Stimulated activated naive CD8-positive, alpha-beta T cell treated with anti-CD3 and anti-CD28 coated beads, Interleukin-15, amount 100 ng/mL, for 72 hours (primary cell): ENCODE measurements around the gene ARSB.
"Not testable (repeated sequence)": the region's sequence is repeated elsewhere in the genome, so short reads cannot be mapped to it uniquely, and the experiment has no call there.

ENCODE experiments used
- ATAC-seq: fragments of 150-1000 bp; cut with Tn5 transposase; 2 replicates; pipeline ENCODE4 v1.10.0; 2021; ENCODE audit warnings: mild to moderate bottlenecking, moderate library complexity
- DNase-seq, 2 donors: peaks; one replicate each; pipeline ENCODE4 v3.0.0; 2021 to 2022
- H3K27ac Mint-ChIP-seq, 2 donors: one replicate each; pipeline ENCODE4 v1.8.0; 2022; ENCODE audit warnings: mild to moderate bottlenecking in 2 of 2, mixed read lengths in 2 of 2, moderate library complexity in 2 of 2
- H3K27me3 Mint-ChIP-seq: one replicate; pipeline ENCODE4 v1.8.0; 2022; ENCODE audit warnings: mixed read lengths
- H3K4me1 Mint-ChIP-seq: one replicate; pipeline ENCODE4 v1.8.0; 2022; ENCODE audit warnings: mild to moderate bottlenecking, mixed read lengths
- H3K4me3 Mint-ChIP-seq, 2 donors: one replicate each; pipeline ENCODE4 v1.8.0; 2022; ENCODE audit warnings: mild to moderate bottlenecking in 2 of 2, mixed read lengths in 2 of 2, moderate library complexity in 1 of 2
- H3K9me3 Mint-ChIP-seq, 2 donors: one replicate each; pipeline ENCODE4 v1.8.0; 2022; ENCODE audit warnings: mixed read lengths in 2 of 2

Gene ARSB

GRCh38 chr5:78782728-78783127, 202.4 kb downstream of the ARSB start:
- Mint-ChIP-seq H3K4me1 (no peaks in the 10 kb centered on the region), H3K9me3 (peaks cover 0 to 9% of the 10 kb centered on the region in 2 donors), H3K27me3 (no peaks in the 10 kb centered on the region), H3K4me3 (no peak overlapping the region), H3K27ac (no peak overlapping the region)
- DNase-seq = no peak
- ATAC-seq = no peak

GRCh38 chr5:78781611-78782286, 203.4 kb downstream of the ARSB start:
- no peak for DNase-seq
- no peak overlapping the region for H3K4me3 Mint-ChIP-seq
- no peak overlapping the region for H3K27ac Mint-ChIP-seq
- ATAC-seq = no peak
- peaks cover 0 to 9% of the 10 kb centered on the region in 2 donors for H3K9me3 Mint-ChIP-seq
- H3K27me3 Mint-ChIP-seq = no peaks in the 10 kb centered on the region
- H3K4me1 Mint-ChIP-seq = peaks cover under 1% of the 10 kb centered on the region

DNA sequence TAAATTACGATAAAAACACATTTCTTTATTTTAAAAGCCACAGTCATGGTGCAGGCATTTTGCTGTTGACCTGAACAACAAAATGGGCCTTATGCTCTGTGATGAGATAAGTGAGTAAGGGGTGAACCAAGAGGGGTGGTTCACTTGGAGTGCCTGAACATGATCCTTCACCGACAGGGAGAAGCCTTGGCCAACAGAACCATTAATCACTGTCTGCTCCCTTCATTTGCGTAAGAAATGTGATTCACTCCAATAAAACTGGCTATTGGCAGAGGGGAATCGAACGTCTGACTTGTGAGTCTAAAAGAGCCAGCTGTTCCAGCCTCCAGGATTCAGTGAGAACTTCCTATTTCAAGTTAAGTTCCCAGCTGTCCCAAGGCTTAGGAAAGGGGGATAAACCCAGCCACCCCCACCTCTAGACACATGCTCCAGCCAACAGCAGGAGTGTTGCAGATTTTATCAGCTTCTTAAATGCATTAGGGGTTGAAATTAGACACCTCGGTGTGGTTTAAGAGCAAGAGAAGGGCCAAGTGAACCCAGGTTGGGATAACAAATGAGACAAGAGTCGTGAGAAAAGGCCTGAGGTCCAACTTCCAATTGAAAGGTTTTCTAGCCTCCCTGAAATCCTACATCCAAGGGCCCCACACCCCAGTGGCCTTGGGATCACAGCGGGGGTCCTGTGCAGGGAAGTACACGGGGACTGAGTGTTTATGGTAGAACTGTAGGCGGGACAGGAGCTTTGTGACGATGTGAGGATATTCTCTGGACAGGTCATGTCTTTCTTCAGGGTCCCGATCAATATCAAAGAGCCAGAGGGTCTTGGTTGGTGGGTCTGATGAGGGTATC, 205.1 kb downstream of the ARSB start:
- no peak overlapping the region for H3K4me3 Mint-ChIP-seq
- ATAC-seq (no peak), DNase-seq (no peak)
- H3K4me1 Mint-ChIP-seq = peaks cover 5% of the 10 kb centered on the region
- no peaks in the 10 kb centered on the region for H3K27me3 Mint-ChIP-seq
- H3K9me3 Mint-ChIP-seq = no peaks in the 10 kb centered on the region
- H3K27ac Mint-ChIP-seq = peak overlapping the region in 1 of 2 donors; percentile 44

- DNase-seq = no peak
- Mint-ChIP-seq H3K4me3 (no peak overlapping the region), H3K4me1 (peaks cover 5% of the 10 kb centered on the region), H3K9me3 (no peaks in the 10 kb centered on the region), H3K27me3 (no peaks in the 10 kb centered on the region), H3K27ac (no peak overlapping the region)
- no peak for ATAC-seq
Measured at GRCh38 chr5:78779262-78779661, 205.8 kb downstream of the ARSB start.

DNA sequence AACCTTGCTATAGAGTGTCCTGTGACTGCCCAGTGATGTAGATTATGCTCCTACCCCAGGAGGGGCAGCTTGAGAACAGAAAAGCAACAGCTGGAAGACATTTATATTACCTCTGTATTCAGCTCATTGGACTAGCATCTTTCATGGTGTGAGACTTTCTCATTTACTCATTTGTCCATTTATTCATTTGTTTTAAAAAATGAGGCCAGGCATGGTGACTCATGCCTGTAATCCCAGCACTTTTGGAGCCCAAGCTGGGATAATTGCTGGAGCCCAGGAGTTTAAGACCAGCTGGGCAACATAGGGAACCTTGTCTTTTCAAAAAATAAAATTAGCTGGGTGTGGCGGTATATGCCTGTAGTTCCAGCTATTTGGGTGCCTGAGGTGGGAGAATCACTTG, 206.6 kb downstream of the ARSB start:
- DNase-seq (no peak), ATAC-seq (no peak)
- Mint-ChIP-seq H3K4me3 (no peak overlapping the region), H3K4me1 (peaks cover 5% of the 10 kb centered on the region), H3K27me3 (no peaks in the 10 kb centered on the region), H3K9me3 (no peaks in the 10 kb centered on the region), H3K27ac (no peak overlapping the region)

DNA sequence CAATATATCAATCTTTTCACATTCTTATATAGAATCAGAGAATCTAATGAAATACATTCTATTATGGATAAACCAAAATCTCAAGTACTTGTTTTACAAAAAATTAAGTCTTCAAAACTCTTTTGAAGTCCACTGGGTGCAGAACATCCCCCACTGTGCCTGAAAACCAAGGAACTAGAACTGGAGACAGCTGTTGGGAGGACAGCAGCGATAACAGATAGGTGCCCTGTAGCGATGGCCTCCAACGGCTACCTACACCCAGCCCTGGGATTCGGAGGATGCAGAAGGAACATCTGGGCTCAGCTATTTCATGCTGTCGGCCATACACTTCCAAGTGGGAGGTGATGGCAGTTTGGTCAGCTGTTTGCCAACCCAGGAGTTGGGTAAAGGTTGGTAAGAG, 207.2 kb downstream of the ARSB start:
- no peaks in the 10 kb centered on the region for H3K27me3 Mint-ChIP-seq
- no peak overlapping the region for H3K27ac Mint-ChIP-seq
- no peak overlapping the region for H3K4me3 Mint-ChIP-seq
- DNase-seq (no peak), ATAC-seq (no peak)
- no peaks in the 10 kb centered on the region for H3K9me3 Mint-ChIP-seq
- peaks cover 5% of the 10 kb centered on the region for H3K4me1 Mint-ChIP-seq

DNA sequence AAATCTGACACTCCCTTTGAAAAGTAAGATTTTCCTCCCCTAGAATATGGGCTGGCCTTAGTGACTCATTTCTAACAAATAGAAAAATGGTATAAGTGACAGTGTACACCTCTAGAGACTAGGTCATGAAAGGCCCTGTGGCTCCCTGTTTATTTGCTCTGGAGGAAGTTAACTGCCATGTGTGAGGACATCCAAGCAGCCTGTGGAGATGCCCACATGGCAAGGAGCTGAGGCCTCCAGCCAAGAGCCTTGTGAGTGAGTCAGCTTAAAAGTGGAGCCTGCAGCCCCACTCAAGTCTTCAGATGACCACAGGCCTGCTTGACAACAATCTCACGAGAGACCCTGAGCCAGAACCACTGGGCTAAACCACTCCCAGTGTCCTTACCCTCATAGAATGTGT, 208.5 kb downstream of the ARSB start:
- Mint-ChIP-seq H3K4me1 (peaks cover 5% of the 10 kb centered on the region), H3K27me3 (no peaks in the 10 kb centered on the region), H3K9me3 (no peaks in the 10 kb centered on the region), H3K27ac (no peak overlapping the region), H3K4me3 (no peak overlapping the region)
- DNase-seq = no peak
- ATAC-seq = peak; percentile 49

DNA sequence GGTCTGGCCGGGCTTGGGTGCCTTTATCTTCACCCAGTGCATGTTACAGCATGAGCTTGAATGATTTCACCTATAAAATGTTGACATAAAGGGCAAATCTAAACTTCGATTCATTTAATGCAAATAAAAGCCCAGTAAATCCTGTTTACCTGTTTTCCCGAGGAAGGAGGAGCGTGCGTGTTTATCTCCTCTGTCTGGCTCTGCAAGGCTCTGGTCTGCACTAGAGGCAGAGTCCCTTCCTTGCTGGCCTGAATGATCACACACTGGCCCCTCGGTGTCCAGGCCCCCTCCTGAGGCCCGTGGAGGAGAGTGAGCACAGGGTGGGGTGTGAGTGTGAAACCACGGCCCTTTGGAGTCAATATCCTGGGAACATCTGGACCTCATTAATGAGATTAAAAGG, 211.5 kb downstream of the ARSB start:
- peaks cover 5% of the 10 kb centered on the region for H3K4me1 Mint-ChIP-seq
- no peak overlapping the region for H3K27ac Mint-ChIP-seq
- DNase-seq = no peak
- no peaks in the 10 kb centered on the region for H3K9me3 Mint-ChIP-seq
- H3K4me3 Mint-ChIP-seq = no peak overlapping the region
- no peak for ATAC-seq
- H3K27me3 Mint-ChIP-seq = no peaks in the 10 kb centered on the region

GRCh38 chr5:78771260-78772205, 213.6 kb downstream of the ARSB start:
- peak overlapping the region; percentile 1 to 8 for H3K27ac Mint-ChIP-seq
- DNase-seq (no peak), ATAC-seq (peak; percentile 55)
- no peaks in the 10 kb centered on the region for H3K27me3 Mint-ChIP-seq
- H3K9me3 Mint-ChIP-seq = no peaks in the 10 kb centered on the region
- no peak overlapping the region for H3K4me3 Mint-ChIP-seq
- peaks cover 2% of the 10 kb centered on the region for H3K4me1 Mint-ChIP-seq

- Mint-ChIP-seq H3K27me3 (no peaks in the 10 kb centered on the region), H3K4me3 (no peak overlapping the region), H3K9me3 (no peaks in the 10 kb centered on the region), H3K4me1 (no peaks in the 10 kb centered on the region), H3K27ac (no peak overlapping the region)
- no peak for DNase-seq
- ATAC-seq = no peak
Measured at GRCh38 chr5:78768781-78769380, 216.2 kb downstream of the ARSB start.

DNA sequence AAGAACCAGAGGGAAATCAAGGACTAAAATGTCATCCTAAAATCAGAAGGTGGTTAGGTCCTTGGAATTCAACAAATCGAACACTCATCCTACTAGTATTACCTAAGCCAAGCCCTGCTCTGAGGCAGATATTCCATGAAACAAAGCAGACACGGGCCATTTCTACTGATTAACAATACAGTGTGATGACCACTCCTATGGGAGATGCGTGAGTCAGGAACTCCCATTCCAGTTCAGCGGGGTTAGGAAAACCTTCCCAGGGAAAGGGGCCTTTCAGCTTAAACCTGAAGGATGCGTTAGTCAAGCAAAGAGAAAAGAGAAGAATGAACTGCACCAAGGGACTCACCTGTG, 218.7 kb downstream of the ARSB start:
- no peaks in the 10 kb centered on the region for H3K4me1 Mint-ChIP-seq

GRCh38 chr5:78765756-78766411, 219.2 kb downstream of the ARSB start:
- Mint-ChIP-seq H3K27ac (no peak overlapping the region), H3K4me3 (no peak overlapping the region), H3K9me3 (no peaks in the 10 kb centered on the region), H3K4me1 (no peaks in the 10 kb centered on the region), H3K27me3 (no peaks in the 10 kb centered on the region)
- DNase-seq (no peak), ATAC-seq (no peak)

More for the DNA sequence above, 218.7 kb downstream of the ARSB start:
- Mint-ChIP-seq H3K27ac (no peak overlapping the region), H3K4me3 (no peak overlapping the region), H3K9me3 (no peaks in the 10 kb centered on the region), H3K27me3 (no peaks in the 10 kb centered on the region)
- DNase-seq = no peak
- no peak for ATAC-seq

DNA sequence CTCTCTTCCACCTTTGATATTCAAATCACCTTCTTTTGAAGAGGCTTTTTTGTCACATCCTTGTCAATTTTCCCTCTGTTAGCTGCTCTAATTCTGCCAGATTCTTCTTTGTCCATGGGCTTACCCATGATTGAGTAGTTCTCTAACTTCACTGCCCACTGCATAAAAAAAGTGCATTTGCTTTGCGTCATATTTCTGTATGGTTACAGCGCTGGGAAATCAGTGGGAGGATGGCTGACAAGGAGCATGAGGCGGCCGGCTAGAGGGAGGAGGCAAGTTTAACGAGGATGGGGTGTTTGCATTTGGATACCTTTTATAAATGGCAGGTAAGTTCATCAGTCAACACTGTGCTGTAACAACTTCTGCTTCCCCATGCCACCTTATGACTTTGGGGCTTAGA, 220.0 kb downstream of the ARSB start:
- no peaks in the 10 kb centered on the region for H3K27me3 Mint-ChIP-seq
- peaks cover 0 to 4% of the 10 kb centered on the region in 2 donors for H3K9me3 Mint-ChIP-seq
- no peak for DNase-seq
- H3K27ac Mint-ChIP-seq = no peak overlapping the region
- no peak for ATAC-seq
- no peak overlapping the region for H3K4me3 Mint-ChIP-seq
- H3K4me1 Mint-ChIP-seq = no peaks in the 10 kb centered on the region

GRCh38 chr5:78763659-78764189, 221.4 kb downstream of the ARSB start:
- H3K4me3 Mint-ChIP-seq = no peak overlapping the region
- no peaks in the 10 kb centered on the region for H3K27me3 Mint-ChIP-seq
- H3K9me3 Mint-ChIP-seq = peaks cover 0 to 4% of the 10 kb centered on the region in 2 donors
- ATAC-seq (no peak), DNase-seq (no peak)
- H3K27ac Mint-ChIP-seq = no peak overlapping the region
- H3K4me1 Mint-ChIP-seq = no peaks in the 10 kb centered on the region

- not testable (repeated sequence) for H3K27me3 Mint-ChIP-seq, H3K4me3 Mint-ChIP-seq, H3K27ac Mint-ChIP-seq, ATAC-seq, DNase-seq, H3K4me1 Mint-ChIP-seq, H3K9me3 Mint-ChIP-seq
Measured at GRCh38 chr5:78762743-78763142, 222.4 kb downstream of the ARSB start.
